CD4-positive, CD25-positive, alpha-beta regulatory T cell (primary cell): ENCODE data around the gene SLC16A8. TPM values are rescaled to one million over a fixed set of nuclear protein-coding genes. Genes with fewer than 3 reads are reported as not detected.

Experiments used
- ATAC-seq, 2 donors: fragments of 150-1000 bp; cut with Tn5 transposase; one replicate each; pipeline ENCODE4 v1.10.0; 2021; ENCODE audit warnings: low read depth in 2 of 2, moderate number of reproducible peaks in 2 of 2, moderate library complexity in 1 of 2
- DNase-seq, 3 donors: peaks; one replicate each; pipeline versions ENCODE4 v3.0.0 to v3.0.0-alpha.2; 2012 to 2022; ENCODE audit warnings: mixed read lengths in 1 of 3
- H3K27ac ChIP-seq: one replicate; pipeline ENCODE4 v1.7.0; 2013; ENCODE audit warnings: mild to moderate bottlenecking, low read length; ENCODE audit not compliant: insufficient read depth, poor library complexity, severe bottlenecking
- H3K27me3 ChIP-seq: one replicate; pipeline ENCODE4 v1.7.0; 2013; ENCODE audit warnings: low read length; ENCODE audit not compliant: control insufficient read depth, insufficient read depth
- H3K36me3 ChIP-seq: one replicate; pipeline ENCODE4 v1.7.0; 2013; ENCODE audit warnings: mild to moderate bottlenecking, low read length, moderate library complexity; ENCODE audit not compliant: control insufficient read depth, insufficient read depth
- H3K4me1 ChIP-seq: 2 replicates; pipeline ENCODE4 v1.7.0; 2013; ENCODE audit warnings: mild to moderate bottlenecking, low read length; ENCODE audit not compliant: insufficient read depth, control insufficient read depth, poor library complexity, severe bottlenecking
- H3K4me3 ChIP-seq: one replicate; pipeline ENCODE4 v1.7.0; 2013; ENCODE audit warnings: low read depth, mild to moderate bottlenecking, low read length, moderate library complexity
- H3K9me3 ChIP-seq, 2 experiments: 1 replicate in 1 of 2; 2 replicates in 1 of 2; pipeline ENCODE4 v1.7.0; 2013; ENCODE audit warnings: low read length in 2 of 2, mild to moderate bottlenecking in 1 of 2, moderate library complexity in 1 of 2; ENCODE audit not compliant: control insufficient read depth in 2 of 2
- H3K27ac Mint-ChIP-seq, 3 donors: one replicate each; pipeline ENCODE4 v1.8.0; 2020 to 2022; ENCODE audit warnings: mild to moderate bottlenecking in 3 of 3, mixed read lengths in 3 of 3, moderate library complexity in 2 of 3
- H3K27me3 Mint-ChIP-seq: one replicate; pipeline ENCODE4 v1.8.0; 2022; ENCODE audit warnings: mild to moderate bottlenecking, mixed read lengths
- H3K36me3 Mint-ChIP-seq: one replicate; pipeline ENCODE4 v1.8.0; 2020; ENCODE audit warnings: mixed read lengths
- H3K4me1 Mint-ChIP-seq, 4 donors: one replicate each; pipeline ENCODE4 v1.8.0; 2020 to 2022; ENCODE audit warnings: mixed read lengths in 4 of 4, mild to moderate bottlenecking in 1 of 4
- H3K4me3 Mint-ChIP-seq, 4 donors: one replicate each; pipeline ENCODE4 v1.8.0; 2020 to 2022; ENCODE audit warnings: mild to moderate bottlenecking in 4 of 4, mixed read lengths in 4 of 4, moderate library complexity in 3 of 4
- H3K9me3 Mint-ChIP-seq, 7 donors: one replicate each; pipeline ENCODE4 v1.8.0; 2020 to 2022; ENCODE audit warnings: mixed read lengths in 7 of 7, mild to moderate bottlenecking in 3 of 7, moderate library complexity in 2 of 7
- polyA plus RNA-seq, 4 donors: library from polyadenylated mRNA; unstranded; fragments of 300-500 nt; fragmentation: Illumina TruSeq; gene quantifications; one replicate each; pipeline ENCODE4 v1.2.3, GENCODE V29; 2021
- total RNA-seq: library from RNA; stranded (reverse); gene quantifications from one replicate; pipeline ENCODE4 v1.2.3, GENCODE V29; 2022

The SLC16A8 gene
- total and polyA plus RNA-seq, 5 donors from 2014 or later, result not detected

DNA sequence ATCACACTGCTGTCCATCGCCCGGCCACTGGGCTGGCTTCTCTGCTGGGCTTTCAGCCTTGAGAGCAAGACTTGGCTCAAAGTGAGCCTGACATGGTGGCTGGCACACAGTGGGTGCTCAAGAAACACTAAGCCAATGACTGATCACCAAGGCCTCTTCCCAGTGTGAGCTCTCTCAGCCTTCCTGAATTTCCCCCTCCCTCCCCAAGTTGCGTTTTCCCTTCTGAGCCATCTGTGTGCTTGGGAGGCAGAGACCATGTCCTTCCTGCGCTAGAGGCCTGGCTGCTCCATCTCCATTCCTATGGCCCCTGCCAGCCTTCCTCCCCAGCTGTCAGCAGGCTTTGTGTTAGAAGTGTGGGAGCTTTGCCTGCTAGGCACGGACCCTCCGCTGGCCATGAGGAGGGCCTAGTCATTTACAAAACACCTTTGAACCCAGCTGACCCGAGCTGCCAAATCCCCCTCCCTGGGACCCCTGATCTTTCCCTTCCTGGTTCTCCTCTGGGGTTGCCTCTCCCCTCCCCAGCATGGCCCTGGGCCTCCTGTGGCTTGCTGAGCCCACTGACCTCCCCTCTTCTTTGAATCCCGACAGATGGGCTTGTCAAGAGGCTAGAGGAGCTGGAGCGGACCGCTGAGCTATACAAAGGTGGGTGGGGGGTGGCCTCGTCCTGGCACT, 13.6 kb downstream of the SLC16A8 start:
- no peaks in the 10 kb centered on the region for H3K4me1 Mint-ChIP-seq
- H3K27ac ChIP-seq, result no peak overlapping the region
- no peak overlapping the region for H3K4me3 Mint-ChIP-seq
- no peaks in the 10 kb centered on the region for H3K4me1 ChIP-seq
- H3K36me3 Mint-ChIP-seq, result peaks cover 34% of the 10 kb centered on the region
- no peaks in the 10 kb centered on the region for H3K27me3 ChIP-seq
- H3K9me3 Mint-ChIP-seq, result peaks cover 0 to 2% (median 0%) of the 10 kb centered on the region in 7 donors
- no peak overlapping the region for H3K4me3 ChIP-seq
- DNase-seq (no peak), ATAC-seq (no peak)
- no peak overlapping the region for H3K27ac Mint-ChIP-seq
- no peaks in the 10 kb centered on the region for H3K9me3 ChIP-seq
- H3K36me3 ChIP-seq, result peaks cover 31% of the 10 kb centered on the region
- H3K27me3 Mint-ChIP-seq, result no peaks in the 10 kb centered on the region

DNA sequence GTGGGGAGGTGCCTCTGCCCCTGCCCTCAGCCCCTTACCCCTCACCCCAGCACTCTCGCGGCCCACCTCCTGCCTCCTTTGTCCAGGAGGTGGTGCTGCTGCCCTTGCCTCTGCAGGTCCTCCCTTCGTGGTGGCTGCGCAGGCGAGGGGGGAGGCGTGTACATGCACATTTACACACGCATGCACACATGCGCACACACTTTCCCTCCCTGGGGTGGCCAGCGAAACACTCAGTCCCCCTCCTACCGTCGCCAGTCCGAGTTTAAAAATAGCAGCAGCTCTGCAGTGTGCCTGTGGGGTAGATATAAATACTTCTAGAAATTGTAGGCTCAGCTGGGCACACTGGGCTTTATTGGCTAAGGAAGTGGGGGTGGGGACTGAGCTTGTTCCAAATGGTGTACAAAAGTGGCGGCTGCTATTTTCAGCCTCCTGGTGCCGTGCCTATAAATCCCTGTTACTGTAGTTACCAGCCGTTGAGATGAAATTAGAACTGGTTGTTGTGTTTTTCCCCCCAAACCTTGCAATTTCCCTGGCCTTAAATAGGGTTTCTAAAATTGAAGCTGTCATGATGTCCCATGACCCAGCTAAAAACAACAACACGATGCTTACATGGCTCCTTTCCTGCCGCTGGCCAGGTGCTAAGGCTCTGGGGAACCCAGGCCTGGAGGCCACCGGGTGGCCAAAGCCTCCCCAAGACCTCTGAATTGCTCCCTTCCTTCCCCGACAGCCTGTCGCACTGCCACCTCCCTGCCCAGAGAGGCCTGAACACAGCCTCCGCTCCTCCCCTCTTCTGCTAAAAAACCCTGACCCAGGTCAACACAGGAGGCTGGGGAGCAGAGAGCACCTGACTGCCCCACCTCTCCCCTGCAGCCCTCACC, 14.4 kb downstream of the SLC16A8 start:
- Mint-ChIP-seq H3K36me3 (peaks cover 34% of the 10 kb centered on the region), H3K4me1 (no peaks in the 10 kb centered on the region), H3K27me3 (no peaks in the 10 kb centered on the region), H3K9me3 (peaks cover 0 to 2% (median 0%) of the 10 kb centered on the region in 7 donors), H3K4me3 (no peak overlapping the region), H3K27ac (peak overlapping the region in 1 of 3 donors; percentile 43)
- no peak overlapping the region for H3K4me3 ChIP-seq
- peaks cover 37% of the 10 kb centered on the region for H3K36me3 ChIP-seq
- no peaks in the 10 kb centered on the region for H3K4me1 ChIP-seq
- no peak for ATAC-seq
- H3K27me3 ChIP-seq, result no peaks in the 10 kb centered on the region
- no peaks in the 10 kb centered on the region for H3K9me3 ChIP-seq
- no peak for DNase-seq
- no peak overlapping the region for H3K27ac ChIP-seq

DNA sequence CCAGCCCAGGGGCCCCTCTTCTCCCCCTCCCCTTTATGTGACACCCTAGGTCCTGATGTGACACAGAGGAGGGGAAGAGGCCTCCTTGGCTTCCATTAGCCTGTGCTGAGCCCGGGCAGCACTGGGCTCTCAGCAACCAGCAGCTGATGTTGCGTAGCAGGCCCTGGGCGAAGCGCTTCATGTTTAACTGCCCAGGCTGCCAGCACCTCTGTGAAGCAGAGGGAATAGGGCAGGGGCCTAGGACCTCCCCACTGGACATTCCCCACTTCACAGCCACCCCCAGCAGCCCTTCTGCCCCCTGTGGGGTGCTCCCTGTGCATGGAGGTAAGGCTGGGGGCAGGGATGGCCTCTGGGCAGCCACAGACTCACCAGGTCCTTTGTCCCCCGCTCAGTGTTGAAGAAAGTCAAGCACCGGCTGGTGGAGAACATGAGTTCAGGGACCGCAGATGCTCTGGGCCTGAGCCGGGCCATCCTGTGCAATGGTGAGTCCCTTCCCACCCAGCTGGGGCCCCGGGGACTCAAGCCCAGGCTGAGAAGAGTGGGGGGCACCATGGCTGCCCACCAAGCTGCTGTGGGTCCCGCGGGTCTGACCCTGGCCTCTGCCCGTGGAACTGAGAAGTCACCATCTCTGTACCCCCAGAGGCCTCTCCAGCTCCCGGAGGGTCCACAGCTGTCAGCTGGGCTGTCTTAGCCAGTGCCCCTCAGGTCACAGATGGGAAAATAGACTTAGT, 15.2 kb downstream of the SLC16A8 start:
- Histone ChIP-seq H3K4me1 (no peaks in the 10 kb centered on the region), H3K36me3 (peaks cover 35% of the 10 kb centered on the region), H3K9me3 (no peaks in the 10 kb centered on the region), H3K27ac (no peak overlapping the region), H3K27me3 (no peaks in the 10 kb centered on the region), H3K4me3 (no peak overlapping the region)
- no peaks in the 10 kb centered on the region for H3K27me3 Mint-ChIP-seq
- no peak overlapping the region for H3K4me3 Mint-ChIP-seq
- H3K36me3 Mint-ChIP-seq, result peaks cover 34% of the 10 kb centered on the region
- no peak for DNase-seq
- peaks cover 0 to 2% (median 0%) of the 10 kb centered on the region in 7 donors for H3K9me3 Mint-ChIP-seq
- no peaks in the 10 kb centered on the region for H3K4me1 Mint-ChIP-seq
- H3K27ac Mint-ChIP-seq, result peak overlapping the region in 1 of 3 donors; percentile 56
- ATAC-seq, result no peak

DNA sequence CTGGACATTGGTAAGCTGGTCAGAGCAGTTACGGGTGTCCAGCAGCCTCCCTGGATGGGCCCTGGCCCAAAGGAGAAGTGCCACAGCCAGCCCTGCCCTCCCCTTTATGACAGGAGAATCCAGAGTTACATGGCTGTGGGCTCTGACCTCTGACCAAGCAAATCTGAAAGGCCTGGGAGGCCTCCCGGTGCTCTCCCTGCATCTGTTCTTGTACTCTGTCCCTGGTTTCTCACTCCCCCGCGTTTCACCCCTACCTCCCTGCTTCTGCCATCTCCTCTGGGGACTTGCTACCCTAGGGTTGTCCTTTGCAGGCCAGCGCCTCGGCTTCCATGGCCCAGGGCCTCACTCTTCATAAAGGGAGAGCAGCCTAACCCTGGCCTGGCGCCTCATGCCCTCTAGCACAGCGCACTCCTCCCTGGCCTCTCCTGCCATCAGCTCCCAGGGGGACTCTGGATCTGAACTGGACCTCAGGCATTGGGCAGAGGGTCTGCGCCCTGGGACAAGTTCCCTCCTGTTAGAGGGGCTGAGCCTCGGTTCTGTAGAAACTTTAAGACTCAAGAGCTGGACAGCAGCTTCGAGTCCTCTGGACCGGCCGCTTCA, 16.1 kb downstream of the SLC16A8 start:
- H3K36me3 ChIP-seq, result peaks cover 37% of the 10 kb centered on the region
- Mint-ChIP-seq H3K4me1 (no peaks in the 10 kb centered on the region), H3K36me3 (peaks cover 31% of the 10 kb centered on the region), H3K9me3 (peaks cover 0 to 2% (median 0%) of the 10 kb centered on the region in 7 donors), H3K27me3 (no peaks in the 10 kb centered on the region), H3K4me3 (no peak overlapping the region), H3K27ac (no peak overlapping the region)
- no peak overlapping the region for H3K4me3 ChIP-seq
- DNase-seq (no peak), ATAC-seq (no peak)
- H3K27ac ChIP-seq, result no peak overlapping the region
- no peaks in the 10 kb centered on the region for H3K9me3 ChIP-seq
- H3K27me3 ChIP-seq, result no peaks in the 10 kb centered on the region
- no peaks in the 10 kb centered on the region for H3K4me1 ChIP-seq

DNA sequence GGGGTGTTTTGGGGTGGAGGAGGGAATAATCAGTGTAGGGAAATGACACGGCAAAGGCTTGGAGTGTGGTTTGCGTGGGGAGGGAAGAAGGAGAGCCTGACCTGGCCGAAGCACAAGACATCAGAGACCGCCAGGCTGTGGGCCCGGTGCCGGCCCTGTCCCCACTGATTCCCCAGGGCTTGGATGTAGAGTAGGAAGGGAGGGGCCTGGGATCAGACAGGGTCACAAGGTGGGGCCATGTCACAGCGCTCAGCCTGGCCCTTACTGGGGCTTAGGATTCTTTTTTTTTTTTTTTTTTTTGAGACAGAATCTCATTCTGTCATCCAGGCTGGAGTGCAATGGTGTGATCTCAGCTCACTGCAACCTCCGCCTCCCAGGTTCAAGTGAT, 17.0 kb downstream of the SLC16A8 start:
- H3K27ac ChIP-seq, result no peak overlapping the region
- H3K4me3 Mint-ChIP-seq, result no peak overlapping the region
- no peaks in the 10 kb centered on the region for H3K27me3 ChIP-seq
- no peaks in the 10 kb centered on the region for H3K9me3 ChIP-seq
- peaks cover 29% of the 10 kb centered on the region for H3K36me3 Mint-ChIP-seq
- ATAC-seq, result no peak
- H3K9me3 Mint-ChIP-seq, result peaks cover 0 to 2% (median 0%) of the 10 kb centered on the region in 7 donors
- H3K4me3 ChIP-seq, result no peak overlapping the region
- H3K4me1 Mint-ChIP-seq, result peaks cover 0 to 3% (median 0%) of the 10 kb centered on the region in 4 donors
- H3K27me3 Mint-ChIP-seq, result no peaks in the 10 kb centered on the region
- no peaks in the 10 kb centered on the region for H3K4me1 ChIP-seq
- peaks cover 40% of the 10 kb centered on the region for H3K36me3 ChIP-seq
- no peak overlapping the region for H3K27ac Mint-ChIP-seq
- no peak for DNase-seq

DNA sequence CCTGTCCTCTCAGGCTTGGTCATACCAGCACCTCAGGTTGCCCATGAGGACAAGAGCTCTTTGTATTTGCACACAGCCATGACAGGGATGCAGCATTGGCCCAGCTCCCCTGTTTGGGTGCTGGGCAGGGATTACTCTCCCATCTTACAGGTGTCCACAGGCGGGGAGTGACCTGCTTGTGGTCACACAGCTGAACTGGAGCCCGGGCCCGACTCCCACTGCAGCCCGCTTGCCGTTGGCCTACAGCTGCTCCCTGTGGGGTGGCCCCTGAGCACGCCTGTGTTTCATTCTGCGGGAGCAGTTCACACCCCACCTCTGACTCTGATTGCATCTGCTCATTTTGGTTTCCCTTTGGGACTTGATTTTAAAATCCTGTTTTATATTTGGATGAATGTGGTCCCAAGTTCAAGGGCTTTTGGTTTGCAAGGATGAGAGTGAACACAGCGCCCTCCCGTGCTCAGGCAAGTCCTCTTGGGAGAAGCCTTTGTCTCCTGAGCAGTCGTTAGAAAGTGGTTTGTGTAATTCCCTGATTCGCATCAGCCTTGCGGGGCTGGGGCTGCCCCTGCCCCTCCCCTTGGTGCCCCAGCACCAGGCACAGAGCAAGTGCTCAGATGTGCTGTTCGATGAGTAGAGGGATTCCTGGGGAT, 17.5 kb downstream of the SLC16A8 start:
- no peaks in the 10 kb centered on the region for H3K27me3 ChIP-seq
- Mint-ChIP-seq H3K9me3 (peaks cover 0 to 2% (median 0%) of the 10 kb centered on the region in 7 donors), H3K27ac (no peak overlapping the region), H3K4me1 (peaks cover 0 to 5% (median 1%) of the 10 kb centered on the region in 4 donors), H3K27me3 (no peaks in the 10 kb centered on the region), H3K36me3 (peaks cover 33% of the 10 kb centered on the region), H3K4me3 (no peak overlapping the region)
- peaks cover 40% of the 10 kb centered on the region for H3K36me3 ChIP-seq
- H3K4me1 ChIP-seq, result no peaks in the 10 kb centered on the region
- DNase-seq (no peak), ATAC-seq (no peak)
- H3K27ac ChIP-seq, result no peak overlapping the region
- no peak overlapping the region for H3K4me3 ChIP-seq
- no peaks in the 10 kb centered on the region for H3K9me3 ChIP-seq

DNA sequence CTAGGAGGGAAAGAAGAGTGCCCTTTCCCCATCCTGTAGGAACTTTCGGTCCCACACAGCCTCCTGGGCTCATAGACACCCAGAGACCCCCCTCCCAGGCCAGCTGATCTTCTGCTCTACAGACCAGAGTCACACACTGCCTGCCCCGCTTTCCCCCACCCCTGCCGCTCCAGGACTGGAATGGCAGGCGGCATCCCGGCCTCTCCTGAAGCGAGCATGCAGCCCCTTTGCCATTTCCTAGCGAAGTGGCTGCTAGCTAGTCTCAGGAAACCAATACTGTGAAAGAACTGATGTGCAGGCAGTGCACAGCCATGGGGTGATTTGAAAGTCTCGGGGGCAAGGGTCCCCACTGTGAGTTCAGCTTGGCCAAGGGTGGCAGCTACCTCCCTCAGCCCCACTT, 18.4 kb downstream of the SLC16A8 start:
- peaks cover 38% of the 10 kb centered on the region for H3K36me3 ChIP-seq
- H3K36me3 Mint-ChIP-seq, result peaks cover 35% of the 10 kb centered on the region
- no peak for ATAC-seq

More for the DNA sequence above, 18.4 kb downstream of the SLC16A8 start:
- Histone ChIP-seq H3K4me1 (no peaks in the 10 kb centered on the region), H3K27me3 (no peaks in the 10 kb centered on the region), H3K4me3 (no peak overlapping the region), H3K27ac (no peak overlapping the region), H3K9me3 (no peaks in the 10 kb centered on the region)
- peaks cover 0 to 5% (median 1%) of the 10 kb centered on the region in 4 donors for H3K4me1 Mint-ChIP-seq
- no peaks in the 10 kb centered on the region for H3K27me3 Mint-ChIP-seq
- H3K9me3 Mint-ChIP-seq, result peaks cover 0 to 2% (median 0%) of the 10 kb centered on the region in 7 donors
- DNase-seq, result no peak
- no peak overlapping the region for H3K27ac Mint-ChIP-seq
- no peak overlapping the region for H3K4me3 Mint-ChIP-seq
